Gastroesophageal sphincter (tissue), 4 donors: ENCODE results near the gene JRKL. TPM values are rescaled to one million over a fixed set of nuclear protein-coding genes. Genes with fewer than 3 reads are reported as not detected.

Source experiments
- ATAC-seq: fragments of 150-250 bp; one replicate; pipeline ENCODE4 v1.9.1; 2016; ENCODE audit warnings: mild to moderate bottlenecking, moderate library complexity
- H3K27ac ChIP-seq, 4 donors: fragments of 200-600 bp; sonication (generic) in 3 of 4; 1 replicate in 3 of 4; 2 replicates in 1 of 4; pipeline ENCODE4 v1.5.1; 2016 to 2019
- H3K27me3 ChIP-seq: fragments of 200-600 bp; sonication (generic); one replicate; pipeline ENCODE4 v1.5.1; 2019
- H3K36me3 ChIP-seq, 2 donors: fragments of 200-600 bp; sonication (generic); one replicate each; pipeline ENCODE4 v1.5.1; 2019; ENCODE audit warnings: control low read depth in 1 of 2
- H3K4me1 ChIP-seq, 3 donors: fragments of 200-600 bp; sonication (generic); 1 replicate in 2 of 3; 2 replicates in 1 of 3; pipeline ENCODE4 v1.5.1; 2016 to 2019; ENCODE audit warnings: control low read depth in 2 of 3
- H3K4me3 ChIP-seq, 2 donors: fragments of 200-600 bp; sonication (generic); one replicate each; pipeline ENCODE4 v1.5.1; 2019; ENCODE audit warnings: mild to moderate bottlenecking in 1 of 2, moderate library complexity in 1 of 2
- H3K9me3 ChIP-seq, 3 donors: fragments of 200-600 bp; sonication (generic); one replicate each; pipeline ENCODE4 v1.5.1; 2017 to 2019; ENCODE audit warnings: control low read depth in 2 of 3
- EP300 ChIP-seq: sonication (generic); formaldehyde crosslinking; IDR thresholded peaks from one replicate; pipeline ENCODE4 v1.6.1; 2017; ENCODE audit warnings: antibody characterized with exemption, mild to moderate bottlenecking
- POLR2A ChIP-seq, 2 donors: fragments of 450-650 bp; IDR thresholded peaks; one replicate each; pipeline ENCODE4 v1.6.1; 2017; ENCODE audit warnings: antibody characterized with exemption in 2 of 2, mild to moderate bottlenecking in 2 of 2, moderate library complexity in 1 of 2
- POLR2AphosphoS5 ChIP-seq: sonication (generic); formaldehyde crosslinking; IDR thresholded peaks from one replicate; pipeline ENCODE4 v1.6.1; 2017; ENCODE audit warnings: antibody characterized with exemption
- WGBS, 2 donors: methylation state at CpG; one replicate each; pipeline ENCODE4 v1.1.5; 2018; ENCODE audit warnings: low coverage in 1 of 2; 5-methylcytosine and 5-hydroxymethylcytosine counted together
- total RNA-seq, 4 donors: library from RNA; depleted of rRNA; stranded (reverse); fragments of >200 nt; gene quantifications; one replicate each; pipeline ENCODE4 v1.1.0, GENCODE V29; 2016
- TF ChIP-seq, protein P1 (sequence below), 4 experiments: fragments of 200-600 bp in 2 of 4; fragments of 450-650 bp in 2 of 4; sonication (generic) in 1 of 4; IDR thresholded peaks; one replicate each; pipeline ENCODE4 v1.5.1; 2017 to 2019; ENCODE audit warnings: antibody characterized with exemption in 4 of 4, mild to moderate bottlenecking in 2 of 4, moderate library complexity in 2 of 4

The JRKL gene
- total RNA-seq, 4 donors from 2014 or later: 6.1 to 9.6 (median 7.6) TPM

DNA sequence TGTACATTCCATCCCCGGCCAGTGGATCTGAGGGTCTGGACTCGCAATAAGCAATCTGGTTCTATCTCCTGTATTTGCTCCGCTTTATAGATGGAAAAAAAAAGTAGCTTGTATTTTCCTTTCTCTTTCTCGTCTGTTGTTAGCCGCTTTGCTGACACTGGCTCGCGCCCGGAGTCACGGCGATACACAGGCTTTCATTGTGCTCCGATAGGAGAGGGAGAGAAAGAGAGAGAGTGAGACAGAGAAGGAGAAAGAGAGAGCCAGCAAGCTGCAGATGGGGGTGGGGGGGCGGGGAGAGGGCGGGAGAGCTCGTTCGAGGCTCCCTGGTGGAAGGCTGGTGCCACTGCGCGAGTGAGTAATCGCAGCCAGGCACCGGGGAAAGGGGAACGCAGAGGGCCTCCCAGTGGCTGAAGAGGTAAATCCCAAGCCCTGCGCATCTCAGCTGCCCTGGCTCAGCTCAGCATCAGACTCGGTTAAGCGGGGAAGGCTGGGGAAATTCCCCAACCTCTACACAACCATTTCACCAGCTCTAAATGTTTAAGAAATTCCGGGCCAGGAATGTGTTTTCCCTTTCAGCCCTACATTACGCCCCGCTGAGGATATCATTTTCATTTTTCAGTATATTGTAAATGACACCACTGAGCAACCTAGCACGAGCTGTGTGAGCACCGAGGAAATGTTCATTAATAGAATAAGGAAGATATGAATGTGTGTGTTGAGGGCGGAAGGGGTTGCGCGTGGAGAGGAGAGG, 46.7 kb upstream of the JRKL start, which contains the start of gene MAML2:
Gene MAML2 (minus strand): TSS at position 235 of the 751 bp plus-strand sequence. CDS start 1,300 bp downstream, outside the sequence.
- 5 to 17% methylated on average over 9 to 23 of the region's 31 CpGs for WGBS, 2 donors
- peak within 1 kb of the TSS; percentile 81 to 90 (median 86) for H3K27ac ChIP-seq
- H3K27me3 ChIP-seq: no peaks in the 10 kb centered on the region
- no peaks in the 10 kb centered on the region for H3K9me3 ChIP-seq
- peak; percentile 47 for TF ChIP-seq POLR2AphosphoS5
- TF ChIP-seq POLR2A (IDR thresholded peaks at IDR 0.05): peak in 1 of 2 donors; percentile 6
- TF ChIP-seq EP300: no peak
- TF ChIP-seq, protein P1, sequence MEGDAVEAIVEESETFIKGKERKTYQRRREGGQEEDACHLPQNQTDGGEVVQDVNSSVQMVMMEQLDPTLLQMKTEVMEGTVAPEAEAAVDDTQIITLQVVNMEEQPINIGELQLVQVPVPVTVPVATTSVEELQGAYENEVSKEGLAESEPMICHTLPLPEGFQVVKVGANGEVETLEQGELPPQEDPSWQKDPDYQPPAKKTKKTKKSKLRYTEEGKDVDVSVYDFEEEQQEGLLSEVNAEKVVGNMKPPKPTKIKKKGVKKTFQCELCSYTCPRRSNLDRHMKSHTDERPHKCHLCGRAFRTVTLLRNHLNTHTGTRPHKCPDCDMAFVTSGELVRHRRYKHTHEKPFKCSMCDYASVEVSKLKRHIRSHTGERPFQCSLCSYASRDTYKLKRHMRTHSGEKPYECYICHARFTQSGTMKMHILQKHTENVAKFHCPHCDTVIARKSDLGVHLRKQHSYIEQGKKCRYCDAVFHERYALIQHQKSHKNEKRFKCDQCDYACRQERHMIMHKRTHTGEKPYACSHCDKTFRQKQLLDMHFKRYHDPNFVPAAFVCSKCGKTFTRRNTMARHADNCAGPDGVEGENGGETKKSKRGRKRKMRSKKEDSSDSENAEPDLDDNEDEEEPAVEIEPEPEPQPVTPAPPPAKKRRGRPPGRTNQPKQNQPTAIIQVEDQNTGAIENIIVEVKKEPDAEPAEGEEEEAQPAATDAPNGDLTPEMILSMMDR (IDR thresholded peaks at IDR 0.05): peak; percentile 92 to 99 (median 94)
- H3K4me1 ChIP-seq: peaks cover 11 to 44% (median 11%) of the 10 kb centered on the region in 3 donors
- ATAC-seq: peak; percentile 97
- no peaks in the 10 kb centered on the region for H3K36me3 ChIP-seq
- H3K4me3 ChIP-seq: peak within 1 kb of the TSS; percentile 62 to 99

DNA sequence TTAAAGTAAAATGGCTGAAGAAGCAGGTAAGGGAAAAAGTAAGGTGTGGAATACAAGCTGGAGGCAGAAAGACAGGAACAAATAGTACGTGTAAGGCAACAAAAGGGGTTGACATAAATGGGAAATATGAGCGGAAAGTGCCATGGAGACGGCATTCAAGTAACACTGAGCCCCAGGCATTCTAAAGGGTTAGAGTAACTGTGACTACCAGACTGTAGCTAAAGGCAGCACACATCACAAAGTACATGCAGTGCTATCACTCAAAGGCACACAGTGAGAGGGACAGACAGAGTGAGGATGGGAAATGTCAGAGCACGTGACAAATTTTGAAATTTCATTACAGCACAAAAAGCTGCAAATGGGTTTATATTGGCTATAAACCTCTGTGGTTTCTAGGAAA, 33.0 kb upstream of the JRKL start:
- H3K36me3 ChIP-seq: peaks cover 0 to 63% of the 10 kb centered on the region in 2 donors
- H3K4me3 ChIP-seq: no peak overlapping the region
- WGBS, 2 donors: 96 to 100% methylated on average over 4 of the region's 4 CpGs
- no peaks in the 10 kb centered on the region for H3K9me3 ChIP-seq
- H3K4me1 ChIP-seq: no peaks in the 10 kb centered on the region
- TF ChIP-seq EP300: no peak
- no peak for TF ChIP-seq POLR2A (IDR thresholded peaks at IDR 0.05)
- TF ChIP-seq, protein P1 (IDR thresholded peaks at IDR 0.05): no peak
- TF ChIP-seq POLR2AphosphoS5: no peak
- H3K27me3 ChIP-seq: no peaks in the 10 kb centered on the region
- no peak overlapping the region for H3K27ac ChIP-seq
- ATAC-seq: no peak

DNA sequence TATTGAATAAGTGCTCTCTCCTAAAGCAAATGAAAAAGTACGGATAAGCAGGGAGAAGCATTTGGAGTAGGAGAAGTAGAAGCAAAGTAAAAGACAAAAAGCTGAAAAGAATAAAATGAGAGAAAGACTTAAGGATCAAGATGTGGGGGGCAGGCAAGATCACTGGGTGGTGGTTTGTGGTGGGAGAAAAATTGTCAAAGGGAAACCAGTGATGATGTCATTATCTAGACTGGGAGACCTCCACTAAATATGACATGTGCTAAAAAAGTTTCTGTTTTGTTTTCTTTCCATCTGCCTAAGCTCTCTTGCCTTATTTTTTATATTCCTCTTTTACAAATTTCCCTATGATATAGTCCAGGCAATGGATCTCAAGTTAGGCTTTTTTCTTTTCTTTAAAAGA, 32.0 kb upstream of the JRKL start:
- Histone ChIP-seq H3K27ac (no peak overlapping the region), H3K4me3 (no peak overlapping the region), H3K27me3 (no peaks in the 10 kb centered on the region), H3K4me1 (no peaks in the 10 kb centered on the region), H3K36me3 (peaks cover 0 to 65% of the 10 kb centered on the region in 2 donors), H3K9me3 (no peaks in the 10 kb centered on the region)
- ATAC-seq: no peak
- TF ChIP-seq EP300: no peak
- no peak for TF ChIP-seq POLR2A (IDR thresholded peaks at IDR 0.05)
- no peak for TF ChIP-seq POLR2AphosphoS5
- TF ChIP-seq, protein P1 (IDR thresholded peaks at IDR 0.05): no peak
- 100% methylated on average over 1 of the region's 1 CpG; no CpG with 5 or more reads in 1 of the 2 donors for WGBS, 2 donors

DNA sequence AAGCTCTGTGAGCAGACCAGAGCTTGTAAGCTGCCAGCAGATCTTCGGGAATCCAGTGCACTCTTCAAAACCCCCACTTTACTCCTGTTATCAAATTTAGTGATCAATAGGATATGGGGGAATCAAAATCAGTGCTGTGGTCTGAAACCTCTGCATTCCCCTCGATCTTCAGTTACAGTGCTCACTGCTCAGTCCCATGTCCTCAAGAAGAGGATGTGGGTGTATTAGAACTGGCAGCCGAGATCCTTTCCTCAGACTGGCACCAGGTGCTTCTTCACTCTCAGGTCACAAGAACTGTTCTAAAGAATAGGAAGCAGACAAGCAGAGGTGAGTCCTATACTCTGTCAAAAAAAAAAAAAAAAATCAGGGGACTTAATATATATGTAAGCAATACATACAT, 31.5 kb upstream of the JRKL start:
- H3K36me3 ChIP-seq: peaks cover 0 to 66% of the 10 kb centered on the region in 2 donors
- TF ChIP-seq POLR2AphosphoS5 (no peak), POLR2A (IDR thresholded peaks at IDR 0.05) (no peak), EP300 (no peak)
- TF ChIP-seq, protein P1 (IDR thresholded peaks at IDR 0.05): no peak
- H3K9me3 ChIP-seq: no peaks in the 10 kb centered on the region
- 83 to 96% methylated on average over 2 to 3 of the region's 3 CpGs for WGBS, 2 donors
- no peak overlapping the region for H3K4me3 ChIP-seq
- ATAC-seq: no peak
- no peaks in the 10 kb centered on the region for H3K4me1 ChIP-seq
- H3K27ac ChIP-seq: no peak overlapping the region
- H3K27me3 ChIP-seq: no peaks in the 10 kb centered on the region

DNA sequence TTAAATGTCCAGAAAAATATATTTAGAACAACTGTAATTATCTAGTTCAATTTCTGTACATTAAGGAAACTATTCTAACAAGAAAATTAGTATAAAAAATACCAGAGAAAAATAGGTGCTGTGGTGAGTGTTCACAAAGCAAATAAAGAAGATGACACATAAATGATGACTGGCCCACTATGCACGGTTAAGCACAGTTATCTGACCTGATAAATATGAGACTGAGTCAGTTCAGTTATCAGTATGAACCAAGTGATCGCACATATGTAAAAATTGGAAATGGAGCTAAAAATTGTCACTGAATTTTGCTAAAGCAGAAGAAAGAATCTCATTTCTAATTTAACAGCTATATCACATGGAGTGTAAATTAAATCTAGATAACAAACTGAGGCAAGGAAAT, 28.0 kb upstream of the JRKL start:
- Histone ChIP-seq H3K4me1 (no peaks in the 10 kb centered on the region), H3K36me3 (peaks cover 0 to 60% of the 10 kb centered on the region in 2 donors), H3K27me3 (no peaks in the 10 kb centered on the region), H3K27ac (no peak overlapping the region), H3K9me3 (no peaks in the 10 kb centered on the region), H3K4me3 (no peak overlapping the region)
- WGBS, 2 donors: 60 to 80% methylated on average over 2 of the region's 2 CpGs
- TF ChIP-seq POLR2A (IDR thresholded peaks at IDR 0.05) (no peak), POLR2AphosphoS5 (no peak), EP300 (no peak)
- TF ChIP-seq, protein P1 (IDR thresholded peaks at IDR 0.05): no peak
- no peak for ATAC-seq
